Adrenal gland (tissue), 5 donors: ENCODE results near the gene SHLD2.
"Not testable (repeated sequence)": the region's sequence is repeated elsewhere in the genome, so short reads cannot be mapped to it uniquely, and the experiment has no call there.

Experiments used
- POLR2A ChIP-seq, 2 donors: fragments of 450-650 bp; IDR thresholded peaks; one replicate each; pipeline ENCODE4 v1.6.1; 2017; ENCODE audit warnings: antibody characterized with exemption in 2 of 2, mild to moderate bottlenecking in 2 of 2, moderate library complexity in 1 of 2
- TF ChIP-seq, protein P1 (sequence below), 6 experiments: fragments of 450-650 bp in 4 of 6; fragments of 200-600 bp in 2 of 6; sonication (generic) in 1 of 6; IDR thresholded peaks; 1 replicate in 5 of 6; 2 replicates in 1 of 6; pipeline versions ENCODE4 v1.5.1 to v1.8.0; 2016 to 2021; ENCODE audit warnings: antibody characterized with exemption in 6 of 6, mild to moderate bottlenecking in 2 of 6, moderate library complexity in 1 of 6
- donor health status: DM: no; HTN: no; CAD: no.

DNA sequence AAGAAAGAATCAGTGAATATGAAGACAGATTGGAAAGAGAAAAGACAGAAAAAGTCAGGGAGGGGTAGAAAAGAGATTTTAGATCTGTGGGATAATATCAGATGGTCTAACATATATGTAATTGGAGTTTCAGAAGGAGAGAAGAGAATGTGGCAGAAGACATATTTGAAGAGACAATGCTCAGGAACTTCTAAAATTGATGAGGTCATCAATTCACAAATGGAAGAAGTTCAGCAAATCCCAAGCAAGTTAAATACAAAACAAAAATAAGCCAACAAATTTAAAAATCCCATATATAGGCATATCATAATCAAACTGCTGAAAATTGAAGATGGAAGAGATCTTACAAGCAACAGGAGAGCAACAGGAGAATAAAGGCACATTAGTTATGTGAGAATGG, 42.5 kb downstream of the SHLD2 start:
- TF ChIP-seq, protein P1, sequence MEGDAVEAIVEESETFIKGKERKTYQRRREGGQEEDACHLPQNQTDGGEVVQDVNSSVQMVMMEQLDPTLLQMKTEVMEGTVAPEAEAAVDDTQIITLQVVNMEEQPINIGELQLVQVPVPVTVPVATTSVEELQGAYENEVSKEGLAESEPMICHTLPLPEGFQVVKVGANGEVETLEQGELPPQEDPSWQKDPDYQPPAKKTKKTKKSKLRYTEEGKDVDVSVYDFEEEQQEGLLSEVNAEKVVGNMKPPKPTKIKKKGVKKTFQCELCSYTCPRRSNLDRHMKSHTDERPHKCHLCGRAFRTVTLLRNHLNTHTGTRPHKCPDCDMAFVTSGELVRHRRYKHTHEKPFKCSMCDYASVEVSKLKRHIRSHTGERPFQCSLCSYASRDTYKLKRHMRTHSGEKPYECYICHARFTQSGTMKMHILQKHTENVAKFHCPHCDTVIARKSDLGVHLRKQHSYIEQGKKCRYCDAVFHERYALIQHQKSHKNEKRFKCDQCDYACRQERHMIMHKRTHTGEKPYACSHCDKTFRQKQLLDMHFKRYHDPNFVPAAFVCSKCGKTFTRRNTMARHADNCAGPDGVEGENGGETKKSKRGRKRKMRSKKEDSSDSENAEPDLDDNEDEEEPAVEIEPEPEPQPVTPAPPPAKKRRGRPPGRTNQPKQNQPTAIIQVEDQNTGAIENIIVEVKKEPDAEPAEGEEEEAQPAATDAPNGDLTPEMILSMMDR (IDR thresholded peaks at IDR 0.05): not testable (repeated sequence)
- not testable (repeated sequence) for TF ChIP-seq POLR2A (IDR thresholded peaks at IDR 0.05)
